Measurements from ENCODE around the gene CTU2.

DNA sequence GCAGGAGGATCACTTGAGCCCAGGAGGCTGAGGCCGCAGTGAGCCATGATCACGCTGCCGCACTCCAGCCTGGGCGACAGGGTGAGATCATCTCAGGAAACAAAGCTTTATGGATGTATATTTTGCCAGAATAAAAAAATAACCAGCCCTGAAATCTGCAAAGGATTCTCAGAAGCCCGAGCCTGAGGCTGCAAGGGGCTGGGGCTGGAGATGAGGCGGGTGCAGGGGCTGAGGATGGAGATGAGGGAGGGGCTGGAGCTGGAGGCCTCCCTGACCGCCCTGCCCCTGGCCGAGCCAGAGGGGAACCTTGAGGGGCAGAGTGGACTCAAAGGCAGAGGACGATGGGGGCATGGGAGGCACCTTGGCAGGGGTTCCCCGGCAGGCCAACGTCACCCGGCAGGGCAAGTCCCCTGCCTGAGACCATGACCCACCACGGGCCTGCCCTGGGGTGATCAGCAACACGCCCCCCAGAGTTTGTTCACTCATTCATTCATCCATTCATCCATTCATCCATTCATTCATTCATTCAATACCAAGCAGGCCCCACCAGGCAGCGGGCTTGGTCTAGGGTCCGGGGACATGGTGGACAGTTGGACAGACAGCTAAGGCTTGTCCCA lies 46.2 kb downstream of the CTU2 start:
- TF ChIP-seq, protein P1, sequence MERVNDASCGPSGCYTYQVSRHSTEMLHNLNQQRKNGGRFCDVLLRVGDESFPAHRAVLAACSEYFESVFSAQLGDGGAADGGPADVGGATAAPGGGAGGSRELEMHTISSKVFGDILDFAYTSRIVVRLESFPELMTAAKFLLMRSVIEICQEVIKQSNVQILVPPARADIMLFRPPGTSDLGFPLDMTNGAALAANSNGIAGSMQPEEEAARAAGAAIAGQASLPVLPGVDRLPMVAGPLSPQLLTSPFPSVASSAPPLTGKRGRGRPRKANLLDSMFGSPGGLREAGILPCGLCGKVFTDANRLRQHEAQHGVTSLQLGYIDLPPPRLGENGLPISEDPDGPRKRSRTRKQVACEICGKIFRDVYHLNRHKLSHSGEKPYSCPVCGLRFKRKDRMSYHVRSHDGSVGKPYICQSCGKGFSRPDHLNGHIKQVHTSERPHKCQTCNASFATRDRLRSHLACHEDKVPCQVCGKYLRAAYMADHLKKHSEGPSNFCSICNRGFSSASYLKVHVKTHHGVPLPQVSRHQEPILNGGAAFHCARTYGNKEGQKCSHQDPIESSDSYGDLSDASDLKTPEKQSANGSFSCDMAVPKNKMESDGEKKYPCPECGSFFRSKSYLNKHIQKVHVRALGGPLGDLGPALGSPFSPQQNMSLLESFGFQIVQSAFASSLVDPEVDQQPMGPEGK (CRISPR knock-in tag; IDR thresholded peaks at IDR 0.05; ENCODE audit: borderline replicate concordance) = no peak
- TF ChIP-seq ZFP30 (CRISPR knock-in tag; IDR thresholded peaks at IDR 0.05) (no peak), TOX (CRISPR knock-in tag; IDR thresholded peaks at IDR 0.05; ENCODE audit: borderline replicate concordance) (no peak), OSR1 (CRISPR knock-in tag; IDR thresholded peaks at IDR 0.05) (no peak), BACH2 (CRISPR knock-in tag; IDR thresholded peaks at IDR 0.05; ENCODE audit: borderline replicate concordance) (no peak), ZNF70 (CRISPR knock-in tag; IDR thresholded peaks at IDR 0.05) (no peak), RARB (CRISPR knock-in tag; IDR thresholded peaks at IDR 0.05) (no peak)
- TF ChIP-seq, protein P2, sequence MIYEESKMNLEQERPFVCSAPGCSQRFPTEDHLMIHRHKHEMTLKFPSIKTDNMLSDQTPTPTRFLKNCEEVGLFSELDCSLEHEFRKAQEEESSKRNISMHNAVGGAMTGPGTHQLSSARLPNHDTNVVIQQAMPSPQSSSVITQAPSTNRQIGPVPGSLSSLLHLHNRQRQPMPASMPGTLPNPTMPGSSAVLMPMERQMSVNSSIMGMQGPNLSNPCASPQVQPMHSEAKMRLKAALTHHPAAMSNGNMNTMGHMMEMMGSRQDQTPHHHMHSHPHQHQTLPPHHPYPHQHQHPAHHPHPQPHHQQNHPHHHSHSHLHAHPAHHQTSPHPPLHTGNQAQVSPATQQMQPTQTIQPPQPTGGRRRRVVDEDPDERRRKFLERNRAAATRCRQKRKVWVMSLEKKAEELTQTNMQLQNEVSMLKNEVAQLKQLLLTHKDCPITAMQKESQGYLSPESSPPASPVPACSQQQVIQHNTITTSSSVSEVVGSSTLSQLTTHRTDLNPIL (CRISPR knock-in tag; IDR thresholded peaks at IDR 0.05; ENCODE audit: low read depth) = no peak
